IPS DF 4.7 (cell line): ENCODE data around the gene CCP110.

Experiments
- DNase-seq: peaks from one replicate; pipeline ENCODE4 v3.0.0-alpha.2; 2013; ENCODE audit warnings: low spot score; ENCODE audit errors: extremely low read depth

CCP110 gene, protein sequence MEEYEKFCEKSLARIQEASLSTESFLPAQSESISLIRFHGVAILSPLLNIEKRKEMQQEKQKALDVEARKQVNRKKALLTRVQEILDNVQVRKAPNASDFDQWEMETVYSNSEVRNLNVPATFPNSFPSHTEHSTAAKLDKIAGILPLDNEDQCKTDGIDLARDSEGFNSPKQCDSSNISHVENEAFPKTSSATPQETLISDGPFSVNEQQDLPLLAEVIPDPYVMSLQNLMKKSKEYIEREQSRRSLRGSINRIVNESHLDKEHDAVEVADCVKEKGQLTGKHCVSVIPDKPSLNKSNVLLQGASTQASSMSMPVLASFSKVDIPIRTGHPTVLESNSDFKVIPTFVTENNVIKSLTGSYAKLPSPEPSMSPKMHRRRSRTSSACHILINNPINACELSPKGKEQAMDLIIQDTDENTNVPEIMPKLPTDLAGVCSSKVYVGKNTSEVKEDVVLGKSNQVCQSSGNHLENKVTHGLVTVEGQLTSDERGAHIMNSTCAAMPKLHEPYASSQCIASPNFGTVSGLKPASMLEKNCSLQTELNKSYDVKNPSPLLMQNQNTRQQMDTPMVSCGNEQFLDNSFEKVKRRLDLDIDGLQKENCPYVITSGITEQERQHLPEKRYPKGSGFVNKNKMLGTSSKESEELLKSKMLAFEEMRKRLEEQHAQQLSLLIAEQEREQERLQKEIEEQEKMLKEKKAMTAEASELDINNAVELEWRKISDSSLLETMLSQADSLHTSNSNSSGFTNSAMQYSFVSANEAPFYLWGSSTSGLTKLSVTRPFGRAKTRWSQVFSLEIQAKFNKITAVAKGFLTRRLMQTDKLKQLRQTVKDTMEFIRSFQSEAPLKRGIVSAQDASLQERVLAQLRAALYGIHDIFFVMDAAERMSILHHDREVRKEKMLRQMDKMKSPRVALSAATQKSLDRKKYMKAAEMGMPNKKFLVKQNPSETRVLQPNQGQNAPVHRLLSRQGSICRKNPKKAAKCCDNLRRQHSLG

DNA sequence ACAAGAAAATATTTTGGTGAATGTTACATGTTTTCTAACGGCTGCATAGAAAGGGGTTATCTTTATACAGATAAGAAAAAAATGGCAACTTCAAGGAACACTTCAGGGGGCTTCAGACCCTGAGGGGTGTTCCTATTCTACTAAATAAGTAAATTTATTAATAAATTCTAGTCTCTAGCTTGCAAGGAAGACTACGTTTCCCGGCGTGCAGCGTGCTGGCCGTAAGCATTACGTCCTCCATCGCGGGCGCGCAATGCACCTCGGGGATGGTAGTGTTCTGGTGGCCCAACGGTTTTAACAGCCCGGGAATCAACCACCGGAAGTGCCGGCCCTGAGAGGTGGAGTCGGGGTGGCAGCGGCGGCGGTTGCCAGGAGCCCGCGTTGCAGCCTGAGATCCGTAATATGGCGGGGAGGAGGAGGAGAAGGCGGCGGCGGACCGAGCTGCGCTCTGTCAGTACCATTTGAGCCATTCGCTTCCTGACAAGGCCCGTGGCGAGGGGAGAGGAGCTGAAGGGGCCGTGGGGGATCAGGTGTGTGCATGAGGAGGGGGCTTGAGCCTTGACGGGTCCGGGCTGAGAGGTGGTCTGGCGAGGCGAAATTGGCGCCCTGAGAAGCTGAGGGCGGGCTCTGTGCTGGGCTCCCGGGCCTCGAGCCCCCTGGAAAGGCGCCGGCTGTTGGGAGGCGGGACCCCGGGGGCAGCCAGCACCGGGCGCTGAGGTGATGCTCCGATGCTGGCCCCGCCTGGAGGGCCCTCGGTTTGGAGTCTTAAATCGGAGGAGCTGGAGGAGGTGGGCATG is at the start of gene CCP110:
TSS of gene CCP110 (plus strand) at position 384 of the 797 bp plus-strand sequence. CDS start 3,940 bp downstream, outside the sequence.
- peak; percentile 68 for DNase-seq

DNA sequence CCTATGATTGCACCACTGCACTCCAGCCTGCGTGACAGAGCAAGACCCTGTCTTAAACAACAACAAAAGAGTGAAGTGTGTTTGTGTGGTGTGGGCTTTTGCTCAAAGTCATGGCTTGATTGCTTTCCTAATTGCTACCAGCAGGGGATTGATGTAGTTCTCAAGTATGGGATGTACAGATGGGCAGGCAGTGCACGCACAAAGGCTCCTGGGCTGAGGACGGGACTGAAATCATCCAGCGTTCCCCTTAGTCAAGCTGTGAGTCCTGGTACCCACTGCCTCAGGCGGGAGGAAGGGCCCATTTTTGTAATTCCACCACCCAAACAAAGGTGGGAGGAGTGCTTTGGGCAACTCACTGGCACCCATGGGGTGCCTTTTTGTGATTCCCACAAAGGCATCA is 49.1 kb upstream of the CCP110 start:
- no peak for DNase-seq

DNA sequence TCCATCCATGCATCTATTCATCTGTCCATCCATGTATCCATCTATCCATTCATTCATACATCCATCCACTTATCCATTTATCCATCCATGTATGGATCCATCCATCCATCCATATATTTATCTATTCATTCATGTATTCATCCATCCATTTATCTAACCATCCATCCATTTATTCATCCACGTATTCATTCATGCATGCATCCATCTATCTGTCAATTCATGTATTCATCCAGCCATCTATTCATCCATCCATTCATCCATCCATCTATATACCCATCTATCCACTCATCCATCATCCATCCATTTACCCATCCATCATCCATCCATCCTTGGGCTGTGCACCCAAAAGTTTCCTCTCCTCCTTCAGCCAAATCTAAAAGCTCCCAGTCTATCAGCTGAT is 45.2 kb upstream of the CCP110 start:
- DNase-seq: no peak

DNA sequence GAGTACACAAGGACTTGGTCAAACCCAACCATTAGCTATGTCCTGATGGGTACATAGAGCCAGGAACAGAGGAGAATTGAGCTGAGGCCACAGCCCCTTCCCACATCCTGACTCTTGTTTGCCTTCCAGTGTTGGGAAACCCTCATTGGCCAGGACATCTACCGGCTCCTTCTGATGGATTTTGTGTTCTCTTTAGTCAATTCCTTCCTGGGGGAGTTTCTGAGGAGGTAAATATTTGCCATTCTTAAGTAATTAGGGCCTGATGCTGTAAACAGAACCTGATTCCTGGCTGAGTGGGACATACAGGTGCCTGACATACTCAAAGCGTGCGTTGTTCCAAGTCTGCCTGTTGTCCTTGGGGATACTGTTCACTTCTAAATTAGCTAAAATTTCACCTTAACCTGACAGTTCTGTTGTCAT is 44.4 kb upstream of the CCP110 start:
- DNase-seq: no peak

DNA sequence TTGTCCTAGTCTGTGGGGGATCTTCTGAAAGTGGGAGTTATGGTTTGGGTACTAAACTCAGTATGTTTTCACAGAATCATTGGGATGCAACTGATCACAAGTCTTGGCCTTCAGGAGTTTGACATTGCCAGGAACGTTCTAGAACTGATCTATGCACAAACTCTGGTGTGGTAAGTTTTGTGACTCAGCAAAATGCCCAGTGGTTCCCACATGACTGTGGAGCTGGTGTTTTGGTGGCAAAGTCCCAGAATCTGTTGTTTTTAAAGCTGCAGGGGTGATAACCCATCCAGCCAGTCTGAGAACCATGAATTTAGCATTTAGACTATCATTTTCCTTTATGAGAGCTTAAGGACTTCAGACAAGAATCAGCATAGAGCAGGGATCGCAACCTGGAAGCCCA is 42.4 kb upstream of the CCP110 start:
- DNase-seq: no peak

DNA sequence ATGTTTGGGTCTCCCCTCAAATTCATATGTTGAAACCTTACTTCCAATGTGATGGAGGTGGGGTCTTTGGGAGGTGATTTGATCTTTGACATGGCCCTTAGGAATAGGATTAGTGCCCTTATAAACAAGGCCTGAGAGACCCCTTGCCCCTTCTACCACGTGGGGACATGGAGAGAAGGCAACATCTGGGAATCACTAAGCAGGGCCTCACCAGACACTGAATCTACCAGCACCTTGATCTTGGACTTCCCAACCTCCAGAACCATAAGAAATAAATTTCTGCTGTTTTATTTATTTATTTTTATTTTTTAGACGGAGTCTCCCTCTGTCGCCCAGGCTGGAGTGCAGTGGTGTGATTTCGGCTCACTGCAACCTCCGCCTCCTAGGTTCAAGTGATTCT is 42.0 kb upstream of the CCP110 start:
- DNase-seq: no peak

DNA sequence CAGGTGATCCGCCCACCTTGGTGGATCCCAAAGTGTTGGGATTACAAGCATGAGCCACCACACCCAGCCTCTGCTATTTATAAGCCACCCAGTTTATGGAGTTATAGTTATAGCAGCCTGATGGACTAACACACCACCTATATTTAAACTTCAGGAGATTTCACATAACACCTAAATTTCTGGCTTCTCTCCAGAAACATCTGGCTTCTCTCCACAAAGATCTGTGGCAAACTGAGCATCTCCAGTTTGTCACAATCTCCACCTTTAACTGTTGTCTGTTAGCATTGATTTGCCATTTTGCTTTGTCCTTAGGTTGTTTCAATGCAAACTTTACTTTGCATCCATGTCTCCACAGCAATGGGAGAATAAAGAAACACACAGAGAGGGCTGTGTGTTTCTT is 41.5 kb upstream of the CCP110 start:
- DNase-seq: no peak

DNA sequence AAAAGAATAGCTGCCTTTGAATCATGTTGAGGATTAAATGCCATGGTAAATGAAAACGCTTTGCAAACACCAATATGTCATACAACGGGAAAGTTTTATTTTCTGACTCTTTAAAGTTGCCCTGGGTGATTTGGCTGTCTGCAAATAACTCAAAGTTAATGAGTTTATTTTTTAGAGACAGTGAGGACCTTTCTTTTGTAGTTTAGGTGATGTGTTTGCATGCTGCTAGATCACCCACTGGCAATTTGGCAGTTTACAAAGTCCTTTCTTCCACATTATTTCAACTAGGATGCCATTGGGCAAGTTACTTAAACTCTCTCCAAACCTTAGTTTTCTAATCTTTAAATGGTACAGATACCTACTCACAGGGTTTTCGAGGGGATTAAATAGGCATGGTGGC is 39.6 kb upstream of the CCP110 start:
- DNase-seq: no peak

DNA sequence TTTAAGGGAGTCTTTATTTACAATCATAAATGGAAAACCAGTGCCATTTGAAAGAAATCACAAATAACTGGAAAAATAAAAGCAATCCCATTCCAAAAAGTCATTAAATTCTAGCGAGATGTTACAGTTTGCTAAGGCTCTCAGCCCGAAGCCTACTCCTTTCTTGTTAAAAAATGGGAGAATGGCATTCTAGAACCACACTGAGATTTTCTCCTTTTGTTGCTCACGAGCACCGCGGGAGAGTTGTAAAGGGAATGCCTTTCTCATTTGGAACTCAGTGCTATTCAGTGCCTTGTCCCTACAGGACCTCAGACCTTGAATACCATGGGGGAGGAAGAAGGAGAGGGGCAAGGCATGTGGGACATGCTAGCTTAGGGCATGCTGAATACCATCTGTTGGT is 38.1 kb upstream of the CCP110 start:
- no peak for DNase-seq

DNA sequence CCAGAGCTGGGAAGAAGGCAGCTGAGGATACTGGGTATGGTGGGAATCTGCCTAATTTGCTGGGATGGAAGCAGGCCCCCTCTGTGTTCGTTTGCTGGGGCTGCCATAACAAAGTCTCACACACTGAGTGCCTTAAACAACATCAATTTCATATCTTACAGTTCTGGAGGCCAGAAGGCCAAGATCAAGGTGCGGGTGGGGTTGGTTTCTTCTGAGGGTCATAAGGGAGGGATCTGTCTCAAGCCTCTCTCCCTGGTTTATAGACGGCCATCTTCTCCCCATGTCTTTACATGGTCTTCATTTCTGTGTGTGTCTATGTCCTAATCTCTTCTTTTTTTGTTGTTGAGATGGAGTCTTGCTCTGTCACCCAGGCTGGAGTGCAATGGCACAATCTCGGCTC is 37.7 kb upstream of the CCP110 start:
- DNase-seq: no peak

DNA sequence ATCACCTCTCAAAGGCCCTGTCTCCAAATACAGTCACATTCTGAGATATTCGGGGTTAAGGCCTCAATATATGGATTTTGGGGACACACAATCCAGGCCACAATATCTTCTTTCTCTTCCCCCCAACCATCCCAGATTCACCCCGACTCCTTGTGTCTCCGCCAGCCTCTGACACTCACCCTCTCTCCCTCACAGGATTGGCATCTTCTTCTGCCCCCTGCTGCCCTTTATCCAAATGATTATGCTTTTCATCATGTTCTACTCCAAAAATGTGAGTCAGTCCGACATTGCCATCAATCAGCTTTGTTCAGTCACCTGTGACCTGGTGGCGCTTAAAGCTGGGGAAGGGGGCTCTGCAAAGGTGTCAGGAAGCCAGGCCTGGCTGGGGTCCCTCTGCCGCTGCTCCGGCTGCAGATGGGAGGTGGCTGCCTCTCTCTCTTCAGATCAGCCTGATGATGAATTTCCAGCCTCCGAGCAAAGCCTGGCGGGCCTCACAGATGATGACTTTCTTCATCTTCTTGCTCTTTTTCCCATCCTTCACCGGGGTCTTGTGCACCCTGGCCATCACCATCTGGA is 36.9 kb upstream of the CCP110 start:
- DNase-seq: no peak

DNA sequence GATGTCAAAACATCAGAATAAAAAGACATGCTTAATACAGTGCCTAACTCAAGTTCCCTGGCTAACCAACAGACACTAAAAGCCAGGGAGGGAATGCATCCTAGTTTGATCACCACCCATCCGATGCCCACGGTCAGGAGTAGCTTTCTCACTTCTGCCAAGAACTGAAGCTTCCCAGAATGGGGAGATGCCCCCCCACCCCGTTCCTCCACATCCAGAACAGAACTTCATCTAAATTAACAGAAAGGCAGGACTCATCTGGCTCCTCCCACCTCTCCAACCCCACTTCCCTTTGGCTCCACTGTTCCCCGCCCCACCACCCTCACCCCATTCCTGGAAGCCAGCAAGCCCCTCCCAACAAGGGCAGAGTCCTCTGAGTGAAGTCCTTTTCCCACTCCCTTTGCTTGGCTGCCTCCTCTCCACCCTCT is 35.5 kb upstream of the CCP110 start:
- DNase-seq: no peak

DNA sequence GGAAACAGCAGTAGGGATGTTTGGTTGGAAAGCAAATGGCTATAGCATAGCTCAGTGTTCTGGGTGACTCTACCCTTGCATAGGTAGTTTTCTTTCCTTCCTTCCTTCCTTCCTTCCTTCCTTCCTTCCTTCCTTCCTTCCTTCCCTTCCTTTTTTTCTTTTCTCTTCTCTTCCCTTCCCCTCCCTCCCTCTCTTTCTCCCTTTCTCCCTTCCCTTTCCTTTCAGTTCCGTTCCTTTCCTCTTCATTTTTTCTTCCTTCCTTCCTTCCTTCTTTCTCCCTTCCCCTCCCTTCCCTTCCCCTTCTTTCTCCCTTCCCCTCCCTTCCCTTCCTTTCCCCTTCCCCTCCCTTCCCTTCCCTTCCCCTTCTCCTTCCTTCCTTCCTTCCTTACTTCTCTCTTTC is 33.1 kb upstream of the CCP110 start:
- DNase-seq: no peak

DNA sequence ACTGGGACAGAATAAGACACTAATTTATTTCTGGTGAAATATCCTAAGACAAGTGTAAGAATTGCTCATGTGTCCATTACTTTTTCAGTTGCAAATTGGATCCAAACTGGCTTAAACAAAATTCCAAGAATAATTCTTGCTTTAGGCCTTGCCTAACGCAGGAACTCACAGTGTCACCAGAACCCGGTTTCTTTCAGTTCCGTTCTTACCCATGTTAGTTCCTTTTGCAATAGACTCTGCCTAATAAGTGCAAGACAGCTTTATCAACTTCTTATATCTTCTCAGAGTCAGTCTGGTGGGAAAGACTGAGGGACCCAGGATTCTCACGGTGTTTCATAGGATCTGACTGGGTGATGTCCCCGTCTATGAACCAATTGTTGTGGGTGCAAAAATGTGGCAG is 26.6 kb upstream of the CCP110 start:
- DNase-seq: no peak

DNA sequence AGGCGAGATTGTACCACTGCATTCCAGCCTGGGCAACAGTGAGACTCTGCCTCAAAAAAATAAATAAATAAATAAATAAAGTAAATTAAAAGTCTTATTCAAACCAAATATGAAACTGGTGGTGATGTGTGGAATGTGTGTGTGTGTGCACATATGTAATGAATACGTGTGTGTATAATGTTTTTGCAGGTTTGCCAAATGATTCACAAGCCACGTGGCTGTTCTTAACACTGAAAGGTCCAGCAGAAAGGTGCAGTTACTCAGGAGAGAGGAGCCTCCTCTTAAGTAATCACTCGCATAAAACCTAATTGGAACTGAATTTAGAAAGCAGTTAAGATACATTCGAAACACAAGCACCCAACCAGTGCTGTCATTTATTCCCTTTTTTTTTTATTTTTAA is 24.7 kb upstream of the CCP110 start:
- DNase-seq: no peak

DNA sequence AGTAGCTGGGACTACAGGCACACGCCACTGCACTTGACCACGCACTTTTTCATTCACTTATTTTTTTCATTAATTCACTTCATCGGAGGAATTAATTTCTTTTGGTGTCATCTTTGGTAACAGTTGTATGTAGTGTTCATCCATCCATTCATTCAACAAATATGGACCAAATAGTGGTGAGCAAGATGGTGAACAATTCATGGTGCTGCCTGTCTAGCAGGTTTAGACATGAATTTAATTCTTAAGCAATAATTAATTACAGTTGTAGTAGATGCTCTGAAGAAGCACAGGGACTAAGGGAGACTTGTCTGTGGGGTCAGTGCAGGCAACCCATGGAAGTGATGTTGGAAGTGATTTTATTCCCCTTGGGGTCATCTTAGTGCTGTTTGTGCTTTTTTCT is 24.3 kb upstream of the CCP110 start:
- DNase-seq: no peak

DNA sequence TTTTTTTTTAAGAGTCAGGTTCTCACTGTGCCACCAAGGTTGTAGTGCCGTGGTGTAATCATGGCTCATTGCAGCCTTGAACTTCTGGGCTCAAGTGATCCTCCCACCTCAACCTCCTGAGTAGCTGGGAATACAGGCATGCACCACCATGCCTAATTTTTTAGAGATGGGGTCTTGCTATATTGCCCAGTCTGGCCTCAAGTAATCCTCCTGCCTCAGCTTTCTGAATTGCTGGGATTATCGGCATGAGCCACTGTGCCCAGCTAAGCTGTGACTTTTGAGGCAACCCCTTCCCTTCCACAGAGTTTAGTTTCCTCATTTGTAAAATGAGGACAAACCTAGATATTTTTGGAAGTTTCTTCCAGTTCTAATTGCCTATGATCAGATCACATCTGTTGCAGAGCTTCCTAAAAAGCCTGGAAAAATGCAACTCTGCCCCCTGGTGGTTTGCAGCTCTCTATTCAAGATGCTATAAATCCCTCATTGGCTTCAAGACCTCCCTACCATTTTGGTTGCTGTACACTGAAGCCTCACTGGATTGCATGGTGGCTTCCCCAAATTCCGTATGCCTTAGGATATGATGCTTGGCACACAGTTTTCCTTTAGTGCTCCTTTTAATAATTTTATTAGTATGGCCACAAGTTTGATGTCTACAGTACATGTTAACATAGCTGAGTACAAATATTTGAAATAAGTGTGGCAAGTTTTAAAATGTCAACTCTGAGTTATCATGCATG is 21.2 kb upstream of the CCP110 start:
- peak; percentile 74 for DNase-seq

DNA sequence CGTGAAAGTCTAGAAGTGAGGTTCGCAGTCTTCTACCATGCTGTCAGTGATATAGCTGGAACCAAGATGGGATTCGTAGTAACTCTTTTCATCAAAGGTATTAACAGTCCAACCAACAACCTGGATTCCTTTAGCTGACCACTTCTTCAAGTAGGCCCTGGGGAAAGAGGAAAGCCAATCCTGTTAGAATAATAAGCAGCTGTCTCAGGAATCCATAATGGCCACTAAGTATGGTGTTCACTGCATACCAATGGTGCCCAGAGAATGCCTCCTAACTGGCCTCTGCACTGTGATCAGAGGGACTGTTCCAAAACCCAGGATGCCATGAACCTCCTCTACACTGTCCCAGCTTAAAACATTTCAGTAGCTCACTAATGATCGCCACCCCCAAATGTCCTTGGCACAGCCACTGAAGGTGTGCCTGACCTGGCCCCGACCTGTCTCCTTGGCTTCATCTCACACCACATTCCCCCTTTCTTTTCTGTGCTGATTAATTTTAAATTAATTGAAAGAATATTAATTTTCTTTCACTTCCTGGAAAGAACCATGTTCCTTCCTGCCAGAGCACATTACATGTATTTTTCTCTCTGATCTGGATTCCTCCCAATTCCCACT is 20.2 kb upstream of the CCP110 start:
- no peak for DNase-seq

DNA sequence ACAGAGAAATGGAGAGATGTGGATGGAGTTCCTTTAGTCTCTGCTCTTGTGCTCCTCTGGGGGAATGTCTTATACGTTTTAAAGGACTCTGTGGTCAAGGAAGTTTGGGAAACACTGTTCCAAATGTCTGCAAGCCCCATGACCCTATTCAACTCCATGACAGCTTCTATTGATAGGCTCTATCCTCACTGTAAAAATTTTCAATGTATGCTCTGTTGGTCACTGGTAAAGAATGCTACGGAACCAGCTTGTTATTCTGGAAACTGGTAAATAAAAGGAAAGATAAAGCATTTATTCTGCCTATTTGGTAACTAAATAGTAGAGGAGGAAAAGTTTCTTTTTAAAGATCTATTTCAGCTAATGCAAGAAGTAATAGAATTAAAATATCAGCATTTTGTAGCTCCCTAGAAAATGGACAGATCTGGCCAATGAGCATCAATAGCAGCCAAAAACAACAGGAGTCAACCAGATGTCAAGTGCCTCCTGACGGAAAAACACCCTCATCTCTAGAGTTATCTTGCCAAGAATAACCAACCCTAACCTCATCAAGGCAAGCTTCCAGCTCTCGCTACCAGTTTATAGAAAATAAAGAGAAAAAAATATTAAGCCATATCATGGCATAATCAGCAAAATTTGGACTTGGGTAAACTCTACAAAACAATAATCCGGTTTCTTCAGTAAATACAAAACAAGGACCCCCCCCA is 18.0 kb upstream of the CCP110 start:
- DNase-seq: no peak
